Dermis blood vessel endothelial cell (primary cell): ENCODE results near the gene PRSS56. TPM values are rescaled to one million over a fixed set of nuclear protein-coding genes. Genes with fewer than 3 reads are reported as not detected.
"Not testable (repeated sequence)": the region's sequence is repeated elsewhere in the genome, so short reads cannot be mapped to it uniquely, and the experiment has no call there.

Experiments used
- DNase-seq: peaks from one replicate; pipeline ENCODE4 v3.0.0; 2010
- total RNA-seq: library from RNA; depleted of rRNA; stranded (reverse); fragments of >200 nt; gene quantifications from 2 replicates; pipeline ENCODE4 v1.2.3, GENCODE V29; 2014

PRSS56 gene
- total RNA-seq, 1 donor from 2014 or later: not detected

DNA sequence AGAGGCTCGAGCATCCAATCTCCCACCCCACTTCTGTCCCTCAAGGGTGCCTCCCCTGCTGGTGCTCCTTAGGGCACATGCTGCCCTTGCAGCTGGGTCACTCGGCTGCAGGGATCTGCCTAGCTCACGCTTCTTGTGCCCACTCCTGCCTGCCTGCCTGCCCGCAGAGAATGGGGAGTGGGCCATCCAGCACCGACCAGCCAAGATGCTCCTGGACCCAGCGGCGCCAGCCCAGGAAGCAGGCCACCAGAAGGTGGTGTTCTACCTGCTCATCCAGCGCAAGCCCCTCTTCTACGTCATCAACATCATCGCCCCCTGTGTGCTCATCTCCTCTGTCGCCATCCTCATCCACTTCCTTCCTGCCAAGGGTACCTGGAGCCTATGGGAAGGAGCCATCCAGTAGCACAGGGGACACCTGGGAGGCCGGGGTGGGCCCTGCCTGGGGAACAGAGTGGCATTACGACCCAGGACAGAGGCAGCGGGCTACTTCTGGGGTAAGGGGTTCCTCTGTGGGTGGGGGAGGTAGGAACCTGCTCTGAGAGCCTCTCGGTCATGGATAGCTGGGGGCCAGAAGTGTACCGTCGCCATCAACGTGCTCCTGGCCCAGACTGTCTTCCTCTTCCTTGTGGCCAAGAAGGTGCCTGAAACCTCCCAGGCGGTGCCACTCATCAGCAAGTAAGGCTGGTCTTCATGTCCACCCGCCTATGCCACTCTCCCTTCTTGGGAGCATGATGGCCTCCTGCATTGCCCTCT, 22.7 kb downstream of the PRSS56 start:
- DNase-seq: no peak

DNA sequence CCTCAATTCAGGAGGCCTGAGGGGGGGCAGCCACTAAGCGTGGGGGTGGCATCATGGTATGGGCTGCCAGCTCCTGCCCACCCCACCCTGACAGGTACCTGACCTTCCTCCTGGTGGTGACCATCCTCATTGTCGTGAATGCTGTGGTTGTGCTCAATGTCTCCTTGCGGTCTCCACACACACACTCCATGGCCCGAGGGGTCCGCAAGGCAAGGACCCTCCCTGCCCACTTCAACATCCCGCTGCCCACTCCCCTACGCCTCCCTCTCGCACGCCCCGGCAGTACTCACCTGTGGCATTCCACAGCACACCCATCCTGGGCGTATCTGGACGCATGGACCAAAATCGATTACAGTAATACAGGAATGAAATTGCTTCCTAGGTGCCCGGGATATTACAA, 23.3 kb downstream of the PRSS56 start:
- no peak for DNase-seq

DNA sequence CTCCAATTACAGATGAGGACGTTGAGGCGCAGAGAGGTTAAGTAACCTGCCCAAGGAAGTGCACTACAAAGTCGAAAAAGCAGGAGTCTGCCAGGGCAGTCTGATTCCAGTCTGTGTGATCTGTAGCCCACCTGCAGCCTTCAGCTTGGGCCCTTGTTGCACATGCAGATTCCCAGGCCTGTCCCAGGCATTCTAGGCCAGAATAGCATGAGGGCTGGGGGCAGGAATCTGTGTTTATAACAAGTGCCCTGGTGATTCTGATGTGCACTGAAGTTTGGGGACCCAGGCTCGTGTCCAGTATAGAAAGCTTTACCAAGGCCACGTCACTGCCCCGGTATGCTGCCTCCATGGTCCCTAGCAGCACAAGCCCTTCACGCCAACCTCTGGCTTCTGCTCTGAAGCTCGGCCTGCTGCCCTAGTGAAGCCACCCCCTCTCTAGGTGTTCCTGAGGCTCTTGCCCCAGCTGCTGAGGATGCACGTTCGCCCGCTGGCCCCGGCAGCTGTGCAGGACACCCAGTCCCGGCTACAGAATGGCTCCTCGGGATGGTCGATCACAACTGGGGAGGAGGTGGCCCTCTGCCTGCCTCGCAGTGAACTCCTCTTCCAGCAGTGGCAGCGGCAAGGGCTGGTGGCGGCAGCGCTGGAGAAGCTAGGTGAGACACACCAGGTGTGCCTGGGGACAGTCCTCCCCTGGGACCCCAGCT, 23.9 kb downstream of the PRSS56 start:
- no peak for DNase-seq

- DNase-seq: no peak
These were observed 24.5 kb downstream of the PRSS56 start for GRCh38 chr2:232544674-232545073.

GRCh38 chr2:232545511-232546375, 25.6 kb downstream of the PRSS56 start:
- DNase-seq: no peak

- no peak for DNase-seq
These were observed 27.8 kb downstream of the PRSS56 start for GRCh38 chr2:232547991-232548390.

DNA sequence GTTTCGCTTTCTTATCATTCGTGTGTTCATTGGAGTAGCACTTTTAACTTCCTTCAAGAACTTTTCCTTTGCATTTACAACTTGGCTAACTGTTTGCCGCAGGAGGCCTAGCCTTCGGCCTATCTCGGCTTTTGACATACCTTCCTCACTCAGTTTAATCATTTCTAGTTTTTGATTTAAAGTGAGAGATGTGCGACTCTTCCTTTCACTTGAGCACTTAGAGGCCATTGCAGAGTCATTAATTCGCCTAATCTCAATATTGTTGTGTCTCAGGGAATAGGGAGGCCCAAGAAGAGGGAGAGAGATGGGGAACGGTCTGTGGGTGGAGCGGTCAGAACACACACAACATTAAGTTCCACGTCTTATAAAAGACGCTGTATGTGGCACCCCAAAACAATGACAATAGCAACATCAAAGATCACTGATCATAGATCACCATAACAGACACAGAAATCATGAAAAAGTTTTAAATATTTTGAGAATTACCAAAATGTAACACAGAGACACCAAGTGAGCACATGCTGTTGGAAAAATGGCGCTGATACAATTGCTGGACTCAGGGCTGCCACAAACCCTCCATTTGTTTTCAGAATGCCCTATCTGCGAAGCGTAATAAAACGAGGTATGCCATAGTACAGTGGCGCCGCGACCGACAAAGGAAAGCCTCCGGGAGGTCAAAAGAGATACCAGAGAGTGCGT, 29.6 kb downstream of the PRSS56 start:
- no peak for DNase-seq

DNA sequence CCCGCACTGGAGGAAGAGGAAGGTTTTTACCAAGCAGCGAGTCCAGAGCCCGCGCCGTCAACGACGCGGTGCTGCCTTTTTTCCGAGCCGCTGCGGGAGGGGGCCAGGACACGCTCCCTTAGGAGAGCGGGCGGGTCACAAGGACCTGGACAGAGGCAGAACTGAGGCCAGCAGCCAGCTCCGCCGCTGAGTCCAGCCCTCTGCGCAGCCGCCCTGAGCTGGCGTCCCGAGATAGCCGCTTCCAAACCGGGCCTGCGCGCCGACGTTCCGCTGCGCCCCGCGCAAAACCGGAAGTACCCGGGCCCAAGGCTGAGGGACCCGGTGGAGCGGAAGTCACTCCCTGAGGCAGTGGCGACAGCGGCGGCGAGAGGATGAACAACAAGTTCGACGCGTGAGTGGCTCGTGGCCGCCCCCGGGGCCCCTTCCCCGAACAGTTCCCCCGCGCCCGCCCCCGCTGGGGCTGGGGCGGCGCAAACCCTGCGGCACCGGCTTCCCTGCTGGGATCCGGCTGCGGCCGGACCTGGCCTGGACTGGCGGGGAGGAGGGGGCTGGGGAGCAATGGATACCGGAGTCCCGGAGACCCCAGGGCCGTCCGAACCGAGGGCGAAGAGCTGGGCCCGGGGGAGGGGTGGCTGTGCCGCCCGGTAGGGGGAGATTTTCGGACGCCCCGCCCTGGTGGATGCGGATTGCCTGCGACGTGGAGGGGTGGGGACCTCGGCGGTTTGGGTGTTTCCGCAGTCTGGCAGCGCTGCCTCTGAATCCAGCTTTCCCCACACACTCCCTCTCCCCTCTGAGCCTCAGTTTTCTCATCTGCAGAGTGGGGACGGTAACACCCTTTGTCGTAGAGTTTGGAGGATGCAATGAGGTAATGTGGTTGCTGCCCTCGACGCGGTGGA, 30.4 kb downstream of the PRSS56 start, which contains the start of the genes EIF4E2 and TIGD1:
TSS of gene EIF4E2 (plus strand) at position 336 of the 896 bp plus-strand sequence. CDS start at position 372, 36 bp downstream.
TSS of gene TIGD1 (minus strand) at position 204 of the 896 bp plus-strand sequence. CDS start 675 bp downstream, outside the sequence.
- DNase-seq: peak; percentile 96

GRCh38 chr2:232551250-232551638, 31.1 kb downstream of the PRSS56 start:
- DNase-seq: no peak

DNA sequence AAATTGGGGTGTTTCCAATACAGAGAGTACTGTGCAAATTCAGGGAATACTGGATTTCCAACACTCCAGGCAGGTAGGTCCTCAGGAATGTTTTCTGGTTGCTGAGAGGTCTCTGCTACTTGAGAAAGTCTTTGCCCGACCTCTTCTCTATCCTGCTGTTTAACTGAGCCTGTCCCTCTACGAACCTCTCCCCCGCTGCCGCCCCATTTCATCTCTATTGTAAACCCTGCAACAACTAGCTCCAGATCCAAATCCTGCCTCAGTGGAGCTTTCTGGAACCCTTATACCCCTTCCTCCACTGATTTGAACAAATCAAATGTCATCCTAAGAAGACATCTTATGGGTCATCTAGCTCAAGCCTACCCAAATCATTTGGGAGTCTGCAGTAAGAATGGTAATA, 31.6 kb downstream of the PRSS56 start:
- DNase-seq: no peak

DNA sequence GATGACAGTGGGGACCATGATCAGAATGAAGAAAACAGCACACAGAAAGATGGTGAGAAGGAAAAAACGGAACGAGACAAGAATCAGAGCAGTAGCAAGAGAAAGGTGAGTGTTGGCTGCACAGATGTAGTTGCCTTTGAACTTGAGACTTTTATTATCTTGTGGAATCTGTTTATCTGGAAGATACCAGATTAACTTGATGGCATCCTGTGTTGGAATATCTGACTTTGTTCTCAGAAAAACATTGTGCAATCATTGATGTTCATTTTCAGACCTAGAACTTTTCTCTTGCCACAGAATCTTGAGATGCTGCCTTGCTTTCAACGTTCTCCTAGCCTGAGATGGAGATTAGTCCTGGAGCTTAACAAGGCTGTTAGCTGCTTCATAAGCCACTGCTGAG, 36.2 kb downstream of the PRSS56 start:
- no peak for DNase-seq

DNA sequence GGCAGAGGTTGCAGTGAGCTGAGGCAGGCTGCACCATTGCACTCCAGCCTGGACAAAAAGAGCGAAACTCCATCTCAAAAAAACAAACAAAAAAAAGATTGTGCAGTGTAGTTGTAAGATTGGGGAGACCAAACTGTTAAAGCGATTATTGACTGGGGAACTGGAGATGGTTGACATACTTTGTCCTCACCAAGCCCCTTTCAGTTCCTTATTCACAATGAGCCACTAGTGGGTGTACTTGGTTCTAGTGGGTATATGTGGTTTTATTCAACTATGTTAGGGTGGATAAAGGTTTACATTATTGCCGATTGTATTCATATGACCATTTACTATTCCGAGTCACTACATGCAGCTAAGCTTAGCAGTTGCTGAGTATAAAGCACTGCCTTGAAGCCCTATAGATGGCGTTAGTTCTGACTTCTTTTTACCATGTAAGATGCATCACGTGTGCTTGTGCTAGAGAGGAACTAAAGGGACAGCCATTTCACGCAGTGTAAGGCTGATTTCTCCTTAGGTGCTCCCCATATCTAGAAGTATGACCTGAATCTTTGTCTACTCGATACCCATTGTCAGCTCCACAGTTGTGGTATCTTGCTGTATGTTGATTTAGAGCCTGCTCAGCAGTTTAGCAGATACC, 42.4 kb downstream of the PRSS56 start:
- DNase-seq: no peak

GRCh38 chr2:232563580-232563979, 43.4 kb downstream of the PRSS56 start:
- no peak for DNase-seq

GRCh38 chr2:232567721-232568120, 47.5 kb downstream of the PRSS56 start:
- no peak for DNase-seq

- DNase-seq: peak; percentile 29
These were observed 48.0 kb downstream of the PRSS56 start for GRCh38 chr2:232568161-232568560.

DNA sequence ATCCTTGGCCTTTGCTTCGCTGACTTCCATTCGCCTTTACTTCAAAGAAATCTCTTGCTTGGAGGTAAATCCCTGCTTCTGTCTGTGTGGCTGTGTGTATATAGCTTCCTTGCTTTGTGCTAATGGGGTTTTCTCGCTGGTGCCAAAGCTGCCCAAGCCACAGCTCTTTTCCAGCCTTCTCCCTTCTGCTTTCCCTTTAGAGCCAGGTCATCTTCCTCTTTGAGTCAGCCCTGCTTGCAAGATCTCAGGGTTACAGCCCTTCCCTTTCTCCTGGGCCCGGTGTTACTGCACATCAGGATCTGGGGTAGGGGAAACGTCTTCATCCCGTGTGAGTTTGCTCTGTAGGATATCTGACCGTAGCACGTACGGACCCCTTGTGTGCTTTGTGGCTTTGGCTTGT, 49.4 kb downstream of the PRSS56 start:
- no peak for DNase-seq

DNA sequence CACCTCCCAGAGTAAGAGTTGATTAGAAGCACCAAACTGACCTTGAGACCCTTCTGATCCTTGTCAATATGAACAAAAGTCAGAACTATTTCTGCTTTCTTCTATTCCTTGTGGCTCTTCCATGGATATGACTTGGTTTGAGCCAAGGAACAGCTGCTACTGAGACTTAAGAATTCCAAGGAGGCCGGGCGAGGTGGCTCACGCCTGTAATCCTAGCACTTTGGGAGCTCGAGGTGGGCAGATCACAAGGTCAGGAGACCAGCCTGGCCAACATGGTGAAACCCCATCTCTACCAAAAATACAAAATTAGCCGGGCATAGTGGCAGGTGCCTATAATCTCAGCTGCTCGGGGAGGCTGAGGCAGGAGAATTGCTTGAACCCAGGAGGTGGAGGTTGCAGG, 50.3 kb downstream of the PRSS56 start:
- DNase-seq: not testable (repeated sequence)

- DNase-seq: peak; percentile 17
These were observed 50.9 kb downstream of the PRSS56 start for GRCh38 chr2:232571026-232571474.

DNA sequence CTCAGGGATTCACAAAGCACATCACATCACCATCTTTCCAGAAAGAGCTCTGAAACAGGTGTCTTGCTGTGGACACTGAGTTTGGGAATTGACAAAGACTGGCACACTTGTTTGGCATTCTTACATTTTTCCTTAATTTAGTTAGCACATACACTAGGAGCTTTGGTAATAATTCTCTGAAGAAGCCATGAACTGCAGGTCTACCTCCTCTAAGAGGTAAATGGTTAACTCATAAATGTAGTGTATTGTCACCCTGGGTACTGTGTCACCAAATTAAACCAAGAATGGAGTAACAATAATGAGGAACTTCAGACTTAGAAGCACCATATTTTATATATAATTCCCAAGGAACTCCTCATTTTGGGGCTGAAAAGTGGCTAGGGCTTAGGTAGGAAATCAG, 52.9 kb downstream of the PRSS56 start:
- DNase-seq: no peak

- DNase-seq: no peak
These were observed 53.7 kb downstream of the PRSS56 start for GRCh38 chr2:232573771-232574435.
